Activated naive CD4-positive, alpha-beta T cell treated with anti-CD3 and anti-CD28 coated beads, Interleukin-2, amount 50 U/mL, for 24 hours (primary cell): ENCODE measurements around the gene KCNQ1OT1.

Source experiments
- H3K27ac Mint-ChIP-seq: one replicate; pipeline ENCODE4 v1.8.0; 2021; ENCODE audit warnings: mild to moderate bottlenecking, mixed read lengths
- H3K27me3 Mint-ChIP-seq: one replicate; pipeline ENCODE4 v1.8.0; 2021; ENCODE audit warnings: mixed read lengths
- H3K36me3 Mint-ChIP-seq: one replicate; pipeline ENCODE4 v1.8.0; 2021; ENCODE audit warnings: mixed read lengths
- H3K4me1 Mint-ChIP-seq: one replicate; pipeline ENCODE4 v1.8.0; 2021; ENCODE audit warnings: mixed read lengths
- H3K4me3 Mint-ChIP-seq: one replicate; pipeline ENCODE4 v1.8.0; 2021; ENCODE audit warnings: mild to moderate bottlenecking, mixed read lengths
- H3K9me3 Mint-ChIP-seq: one replicate; pipeline ENCODE4 v1.8.0; 2021; ENCODE audit warnings: mixed read lengths

KCNQ1OT1 gene

GRCh38 chr11:2729841-2730240 lies 30.0 kb upstream of the KCNQ1OT1 start:
- Mint-ChIP-seq H3K4me1 (no peaks in the 10 kb centered on the region), H3K36me3 (no peaks in the 10 kb centered on the region), H3K27me3 (no peaks in the 10 kb centered on the region), H3K9me3 (no peaks in the 10 kb centered on the region), H3K4me3 (no peak overlapping the region), H3K27ac (no peak overlapping the region)

GRCh38 chr11:2728663-2729332 lies 29.0 kb upstream of the KCNQ1OT1 start:
- Mint-ChIP-seq H3K4me3 (no peak overlapping the region), H3K27me3 (no peaks in the 10 kb centered on the region), H3K36me3 (no peaks in the 10 kb centered on the region), H3K4me1 (no peaks in the 10 kb centered on the region), H3K27ac (no peak overlapping the region), H3K9me3 (no peaks in the 10 kb centered on the region)

DNA sequence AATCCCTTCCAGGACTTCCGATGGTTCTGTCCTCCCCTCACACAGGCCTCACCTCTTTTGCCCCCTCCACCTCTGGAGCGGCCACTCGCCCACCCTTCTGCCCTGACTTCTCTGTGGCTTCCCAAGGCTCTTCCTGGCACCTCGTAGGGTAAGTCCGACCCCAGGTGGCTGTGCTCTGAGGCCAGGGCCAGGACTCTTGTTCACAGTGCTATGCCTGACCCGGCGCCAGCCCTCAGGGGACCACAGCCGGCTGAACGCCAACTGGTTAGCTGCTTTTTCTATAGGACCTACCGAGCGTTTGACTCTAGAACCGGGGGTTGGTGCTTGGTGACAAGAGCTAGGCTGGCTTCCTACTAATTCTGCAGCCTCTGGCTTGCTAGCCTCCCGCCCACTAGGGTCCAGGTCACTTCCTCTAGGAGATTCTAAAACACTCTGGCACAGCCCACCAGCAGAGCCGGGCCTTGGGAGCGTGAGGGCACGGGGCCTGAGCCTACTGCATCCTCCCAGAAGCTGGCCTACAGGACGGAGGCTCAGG lies 28.4 kb upstream of the KCNQ1OT1 start:
- H3K4me3 Mint-ChIP-seq, result no peak overlapping the region
- no peaks in the 10 kb centered on the region for H3K36me3 Mint-ChIP-seq
- no peaks in the 10 kb centered on the region for H3K9me3 Mint-ChIP-seq
- H3K27ac Mint-ChIP-seq, result peak overlapping the region; percentile 35
- H3K27me3 Mint-ChIP-seq, result no peaks in the 10 kb centered on the region
- no peaks in the 10 kb centered on the region for H3K4me1 Mint-ChIP-seq

DNA sequence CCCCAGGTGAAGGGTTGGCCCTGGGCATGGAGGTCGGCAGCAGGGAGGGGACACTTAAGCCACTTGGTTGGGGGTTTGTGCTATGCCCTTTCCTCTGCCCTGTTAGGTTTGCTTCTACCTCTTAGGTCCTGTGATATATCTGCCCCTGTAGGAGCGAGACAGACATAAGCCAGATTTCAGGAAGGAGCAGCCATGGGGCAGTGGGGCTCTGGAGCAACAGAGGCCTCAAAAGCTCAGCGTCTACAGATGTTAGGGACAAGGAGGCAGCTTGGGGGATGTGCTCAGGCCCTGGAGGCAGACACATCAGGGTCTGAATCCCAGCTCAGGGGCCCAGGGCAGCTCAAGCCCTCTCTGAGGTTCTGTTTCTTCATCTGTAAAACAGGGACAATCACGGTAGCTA lies 27.2 kb upstream of the KCNQ1OT1 start:
- Mint-ChIP-seq H3K4me3 (no peak overlapping the region), H3K27ac (no peak overlapping the region), H3K4me1 (no peaks in the 10 kb centered on the region), H3K9me3 (no peaks in the 10 kb centered on the region), H3K27me3 (no peaks in the 10 kb centered on the region), H3K36me3 (peaks cover 3% of the 10 kb centered on the region)

DNA sequence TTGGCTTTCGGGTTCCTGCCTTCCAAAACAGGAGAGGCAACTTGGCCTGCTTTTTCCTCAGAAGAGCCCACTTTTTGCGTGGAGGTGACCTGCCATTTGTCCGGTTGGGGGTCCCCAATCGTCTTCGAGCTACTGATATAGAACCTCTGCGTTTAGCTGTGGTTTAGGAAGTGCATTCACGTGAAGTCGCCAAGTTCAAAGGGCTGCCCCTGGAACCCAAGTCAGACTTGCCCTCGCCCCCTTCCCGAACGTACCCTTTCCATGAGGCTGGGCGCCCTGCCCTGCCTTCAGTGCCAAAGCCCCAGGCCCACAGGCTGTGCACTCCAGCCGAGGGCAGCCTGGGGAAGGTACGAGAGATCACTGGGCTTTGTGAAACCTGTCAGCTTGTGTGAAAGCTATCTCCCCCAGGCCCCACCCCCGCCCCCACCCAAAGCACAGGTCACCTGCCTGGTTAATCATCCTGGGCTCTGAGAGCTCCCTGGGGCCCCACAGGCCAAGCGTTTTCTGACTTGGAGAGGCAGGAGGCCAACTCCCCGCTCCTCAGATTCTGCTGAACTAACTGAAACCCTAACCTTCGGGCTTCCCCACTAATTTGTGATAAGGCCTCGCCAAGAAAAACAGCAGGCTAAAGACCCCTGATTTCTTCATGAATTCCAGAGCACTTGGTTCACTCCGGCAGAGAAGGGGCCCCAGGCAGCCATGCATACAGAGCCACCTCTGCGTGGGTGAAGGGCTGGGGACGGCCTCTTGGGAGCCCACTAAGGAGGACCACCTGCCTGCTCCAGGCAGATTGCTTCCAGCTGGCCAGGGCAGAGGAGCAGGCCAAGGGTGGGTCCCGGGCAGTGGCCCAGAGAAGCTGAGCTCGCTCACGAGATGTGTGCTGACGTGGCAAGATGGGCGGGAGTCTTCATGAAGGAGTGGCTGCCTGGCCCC lies 25.8 kb upstream of the KCNQ1OT1 start:
- Mint-ChIP-seq H3K9me3 (no peaks in the 10 kb centered on the region), H3K27ac (no peak overlapping the region), H3K36me3 (peaks cover 3% of the 10 kb centered on the region), H3K4me1 (no peaks in the 10 kb centered on the region), H3K4me3 (no peak overlapping the region), H3K27me3 (no peaks in the 10 kb centered on the region)

DNA sequence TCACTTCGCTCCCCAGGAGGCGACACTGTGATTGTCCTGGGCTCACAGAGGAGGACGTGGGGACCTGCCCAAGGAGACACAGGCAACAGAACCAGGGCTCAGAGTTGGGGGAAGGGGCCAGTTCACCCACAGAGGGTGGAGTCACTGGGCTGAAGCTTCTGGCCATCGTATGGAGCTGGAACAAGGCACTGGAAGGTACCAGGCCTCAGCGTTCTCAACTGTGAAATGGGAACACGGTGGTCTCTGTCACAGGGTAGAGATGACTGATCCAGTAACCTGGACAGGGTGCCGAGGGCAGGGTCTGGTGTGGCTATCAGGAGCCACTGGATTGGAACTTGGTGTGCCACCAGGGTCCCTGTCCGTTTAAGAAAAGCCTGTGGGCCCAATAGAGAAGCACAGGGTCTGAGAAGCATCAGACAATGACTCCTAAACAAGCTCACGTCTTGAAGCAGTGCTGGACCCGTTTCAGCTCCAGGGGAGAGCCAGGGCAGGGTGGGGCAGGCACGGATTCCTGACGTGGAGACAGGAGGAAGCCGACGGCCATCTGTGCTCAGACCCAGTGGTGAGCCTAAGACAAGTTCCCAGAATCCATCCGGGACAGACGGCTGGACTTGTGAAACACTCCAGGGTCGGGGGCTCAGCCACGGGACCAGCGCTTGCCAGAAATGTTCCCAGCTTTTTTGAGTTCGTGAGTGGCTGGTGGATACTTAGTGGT lies 25.0 kb upstream of the KCNQ1OT1 start:
- Mint-ChIP-seq H3K36me3 (peaks cover 3% of the 10 kb centered on the region), H3K27me3 (no peaks in the 10 kb centered on the region), H3K4me3 (no peak overlapping the region), H3K9me3 (no peaks in the 10 kb centered on the region), H3K27ac (no peak overlapping the region), H3K4me1 (no peaks in the 10 kb centered on the region)

DNA sequence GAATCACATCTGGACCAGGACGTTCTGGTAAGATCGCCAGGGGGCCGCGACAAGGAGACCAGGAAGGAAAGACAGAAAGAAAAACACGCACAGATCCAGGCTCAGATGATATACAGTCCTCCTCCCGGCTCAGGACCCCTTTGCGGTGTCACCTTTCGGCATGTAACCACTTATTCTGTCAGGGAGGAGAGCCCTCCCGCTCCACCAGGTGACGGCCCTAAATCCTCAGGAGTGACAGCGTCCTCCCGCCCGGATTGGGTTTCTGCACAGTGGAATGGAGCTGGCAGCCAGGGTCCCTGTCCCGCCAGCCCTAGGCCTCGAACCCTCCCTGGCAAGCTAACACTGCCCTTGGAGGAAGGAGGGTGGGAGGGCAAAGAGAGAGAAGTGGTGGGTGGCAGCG lies 24.3 kb upstream of the KCNQ1OT1 start:
- Mint-ChIP-seq H3K27me3 (no peaks in the 10 kb centered on the region), H3K4me1 (no peaks in the 10 kb centered on the region), H3K4me3 (no peak overlapping the region), H3K36me3 (peaks cover 3% of the 10 kb centered on the region), H3K9me3 (no peaks in the 10 kb centered on the region), H3K27ac (no peak overlapping the region)

- Mint-ChIP-seq H3K9me3 (no peaks in the 10 kb centered on the region), H3K27me3 (no peaks in the 10 kb centered on the region), H3K4me3 (no peak overlapping the region), H3K4me1 (no peaks in the 10 kb centered on the region), H3K27ac (no peak overlapping the region), H3K36me3 (peaks cover 3% of the 10 kb centered on the region)
Observed at GRCh38 chr11:2722955-2723354, 23.2 kb upstream of the KCNQ1OT1 start.

DNA sequence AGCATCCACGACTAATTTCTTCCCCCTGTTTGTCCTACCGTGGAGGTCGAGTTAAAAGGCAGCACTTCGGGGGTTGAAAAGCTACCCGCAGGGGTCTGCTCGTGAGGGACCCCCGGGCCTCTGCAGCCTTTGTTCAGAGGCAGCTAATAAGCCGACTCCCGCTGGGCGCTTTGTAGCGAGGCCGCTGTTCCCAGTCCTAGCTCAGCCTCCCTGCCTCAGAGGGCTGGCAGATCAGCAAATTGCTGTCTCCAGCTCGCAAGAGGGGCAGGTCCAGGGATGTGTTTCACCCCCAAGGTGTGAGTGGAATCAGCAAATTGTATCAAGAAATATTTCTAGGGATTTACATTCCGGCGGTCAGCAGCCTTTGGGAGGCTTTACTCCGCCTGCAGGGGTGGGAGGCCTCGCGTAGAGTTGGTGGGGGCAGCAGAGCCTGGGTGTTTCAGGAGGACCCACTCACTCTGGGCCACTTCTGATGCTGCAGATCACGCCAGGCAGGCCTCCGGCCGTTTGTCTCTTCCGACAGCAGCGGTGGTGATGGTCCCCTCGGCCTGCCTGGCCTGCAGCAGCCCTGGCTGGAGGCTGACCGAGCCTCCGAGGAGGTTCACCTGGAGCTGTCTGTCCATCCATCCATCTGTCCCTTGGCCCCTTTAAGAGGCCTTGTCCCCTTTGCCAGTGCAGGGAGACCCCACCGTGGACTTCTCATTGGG lies 21.6 kb upstream of the KCNQ1OT1 start:
- Mint-ChIP-seq H3K4me1 (no peaks in the 10 kb centered on the region), H3K36me3 (peaks cover 3% of the 10 kb centered on the region), H3K9me3 (no peaks in the 10 kb centered on the region), H3K27ac (no peak overlapping the region), H3K4me3 (no peak overlapping the region), H3K27me3 (no peaks in the 10 kb centered on the region)

DNA sequence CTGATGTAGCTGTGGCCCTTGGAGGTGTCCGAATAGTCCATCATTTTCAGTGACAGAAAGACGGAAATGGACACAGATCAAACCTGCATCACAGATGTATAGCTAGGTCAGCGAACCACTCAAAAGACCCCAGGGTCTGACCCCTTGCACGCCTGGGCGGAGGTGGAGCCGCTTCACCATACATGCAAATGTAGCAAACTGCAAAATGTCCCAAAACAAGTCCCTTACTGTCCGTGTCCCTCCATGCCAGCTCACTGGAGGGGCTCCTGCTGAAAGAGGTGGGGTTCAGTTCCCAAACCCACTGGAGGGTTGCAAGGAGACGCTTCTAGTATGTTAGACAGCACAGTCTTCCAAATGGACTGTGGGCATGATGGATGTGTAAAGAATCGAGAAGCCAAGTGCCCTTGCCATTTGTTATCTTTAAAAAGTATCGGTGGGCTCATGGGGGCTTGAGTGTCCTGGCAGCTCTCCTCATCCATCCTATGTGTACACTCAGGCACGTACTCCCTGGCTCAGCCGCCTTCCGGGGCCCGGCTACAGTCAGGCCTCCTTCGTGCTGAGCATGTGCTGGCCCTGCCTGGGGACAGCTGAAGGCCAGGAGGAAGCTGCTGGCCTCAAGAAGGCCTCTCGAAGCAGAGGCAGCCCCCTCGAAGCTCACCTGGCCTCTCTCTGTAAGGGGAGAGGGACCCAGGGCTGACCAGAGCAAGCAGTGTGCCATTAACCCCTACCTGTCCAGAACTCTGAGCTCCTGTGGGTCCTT lies 20.2 kb upstream of the KCNQ1OT1 start:
- Mint-ChIP-seq H3K36me3 (peaks cover 3% of the 10 kb centered on the region), H3K4me1 (no peaks in the 10 kb centered on the region), H3K27ac (no peak overlapping the region), H3K27me3 (no peaks in the 10 kb centered on the region), H3K4me3 (no peak overlapping the region), H3K9me3 (no peaks in the 10 kb centered on the region)

DNA sequence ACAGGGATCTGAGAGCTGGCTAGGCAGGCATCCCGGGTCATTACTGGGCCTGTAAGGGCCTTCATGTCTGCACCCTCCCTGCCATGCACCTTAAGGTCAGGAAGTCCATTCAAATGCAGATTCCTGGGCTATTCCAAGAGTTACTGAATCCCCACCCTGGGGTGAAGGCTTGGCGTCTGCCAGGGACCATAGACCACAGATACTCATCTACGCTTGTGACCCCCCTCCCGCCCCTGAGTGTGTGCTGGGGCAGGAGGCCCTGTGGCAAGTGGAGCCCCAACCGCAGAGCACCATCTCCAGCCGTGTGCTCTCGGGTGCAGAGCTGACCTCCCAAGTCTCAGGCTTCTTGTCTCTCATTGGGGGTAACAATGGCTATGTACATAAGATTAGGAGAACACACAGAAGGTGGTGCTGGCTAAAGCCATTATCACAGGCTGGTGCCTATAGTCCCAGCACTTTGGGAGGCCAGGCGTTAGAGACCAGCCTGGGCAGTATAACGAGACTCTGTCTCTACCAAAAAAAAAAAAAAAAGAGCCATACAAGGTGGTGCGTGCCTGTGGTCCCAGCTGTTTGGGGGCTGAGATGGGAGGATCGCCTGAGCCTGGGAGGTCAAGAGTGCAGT lies 19.1 kb upstream of the KCNQ1OT1 start:
- H3K36me3 Mint-ChIP-seq, result peaks cover 3% of the 10 kb centered on the region

GRCh38 chr11:2717561-2718325 lies 17.9 kb upstream of the KCNQ1OT1 start:
- Mint-ChIP-seq H3K4me3 (no peak overlapping the region), H3K4me1 (no peaks in the 10 kb centered on the region), H3K27me3 (no peaks in the 10 kb centered on the region), H3K27ac (no peak overlapping the region), H3K36me3 (peaks cover 3% of the 10 kb centered on the region), H3K9me3 (no peaks in the 10 kb centered on the region)

More for the DNA sequence above, 19.1 kb upstream of the KCNQ1OT1 start:
- no peaks in the 10 kb centered on the region for H3K27me3 Mint-ChIP-seq
- no peak overlapping the region for H3K4me3 Mint-ChIP-seq
- H3K27ac Mint-ChIP-seq, result no peak overlapping the region
- H3K4me1 Mint-ChIP-seq, result no peaks in the 10 kb centered on the region
- H3K9me3 Mint-ChIP-seq, result no peaks in the 10 kb centered on the region

DNA sequence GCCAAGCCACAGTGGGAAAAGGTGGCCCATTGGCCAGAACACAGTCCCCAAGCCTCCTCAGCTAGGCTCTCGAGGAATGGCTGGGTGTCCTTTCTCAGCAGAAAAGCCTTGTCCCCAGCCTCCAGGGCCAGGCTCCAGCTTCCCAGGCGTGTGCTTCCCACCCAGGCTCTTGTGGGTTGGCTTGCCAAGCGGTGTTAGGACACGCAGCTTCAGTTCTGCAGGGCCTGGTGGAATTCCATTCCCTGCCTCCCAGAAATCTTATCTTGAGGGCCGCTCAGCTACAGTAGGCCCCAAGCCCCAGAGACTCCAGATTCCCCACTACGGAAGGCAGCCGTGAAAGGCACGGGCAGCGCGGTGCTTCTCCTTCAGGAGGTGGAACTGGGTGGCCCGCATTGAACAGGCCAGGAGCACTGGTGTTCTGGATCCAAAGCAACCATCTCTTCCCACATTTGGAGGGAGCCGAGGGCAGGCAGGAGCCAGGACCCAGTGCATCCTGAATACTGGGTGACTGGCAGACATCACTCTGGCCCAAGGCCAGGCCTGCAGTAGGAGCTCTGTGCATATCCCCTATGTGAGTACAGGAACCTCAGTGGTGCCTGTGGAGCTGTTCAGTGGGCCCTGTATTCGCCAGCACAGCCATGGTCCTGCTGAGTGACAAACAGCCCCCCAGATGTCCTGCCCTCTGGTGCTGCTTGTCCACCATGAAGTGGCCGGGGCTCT lies 16.7 kb upstream of the KCNQ1OT1 start:
- no peak overlapping the region for H3K27ac Mint-ChIP-seq
- no peaks in the 10 kb centered on the region for H3K27me3 Mint-ChIP-seq
- no peaks in the 10 kb centered on the region for H3K9me3 Mint-ChIP-seq
- H3K4me3 Mint-ChIP-seq, result no peak overlapping the region
- no peaks in the 10 kb centered on the region for H3K36me3 Mint-ChIP-seq
- no peaks in the 10 kb centered on the region for H3K4me1 Mint-ChIP-seq
